Vagina (tissue), 2 donors: Measurements from ENCODE around the gene PDZK1IP1.

Experiments used
- POLR2A ChIP-seq, 2 donors: fragments of 450-650 bp; IDR thresholded peaks; one replicate each; pipeline ENCODE4 v1.6.1; 2017; ENCODE audit warnings: antibody characterized with exemption in 2 of 2, mild to moderate bottlenecking in 2 of 2, moderate library complexity in 2 of 2
- POLR2AphosphoS5 ChIP-seq, 2 donors: sonication (generic); formaldehyde crosslinking; IDR thresholded peaks; one replicate each; pipeline ENCODE4 v1.9.0; 2017; ENCODE audit warnings: antibody characterized with exemption in 2 of 2, mild to moderate bottlenecking in 2 of 2, low read depth in 1 of 2; ENCODE audit not compliant: insufficient read depth in 1 of 2
- TF ChIP-seq, protein P1 (sequence below), 3 experiments: fragments of 450-650 bp in 2 of 3; fragments of 200-600 bp in 1 of 3; sonication (generic) in 1 of 3; IDR thresholded peaks; one replicate each; pipeline ENCODE4 v1.5.1; 2017 to 2019; ENCODE audit warnings: antibody characterized with exemption in 3 of 3, mild to moderate bottlenecking in 2 of 3, moderate library complexity in 2 of 3

DNA sequence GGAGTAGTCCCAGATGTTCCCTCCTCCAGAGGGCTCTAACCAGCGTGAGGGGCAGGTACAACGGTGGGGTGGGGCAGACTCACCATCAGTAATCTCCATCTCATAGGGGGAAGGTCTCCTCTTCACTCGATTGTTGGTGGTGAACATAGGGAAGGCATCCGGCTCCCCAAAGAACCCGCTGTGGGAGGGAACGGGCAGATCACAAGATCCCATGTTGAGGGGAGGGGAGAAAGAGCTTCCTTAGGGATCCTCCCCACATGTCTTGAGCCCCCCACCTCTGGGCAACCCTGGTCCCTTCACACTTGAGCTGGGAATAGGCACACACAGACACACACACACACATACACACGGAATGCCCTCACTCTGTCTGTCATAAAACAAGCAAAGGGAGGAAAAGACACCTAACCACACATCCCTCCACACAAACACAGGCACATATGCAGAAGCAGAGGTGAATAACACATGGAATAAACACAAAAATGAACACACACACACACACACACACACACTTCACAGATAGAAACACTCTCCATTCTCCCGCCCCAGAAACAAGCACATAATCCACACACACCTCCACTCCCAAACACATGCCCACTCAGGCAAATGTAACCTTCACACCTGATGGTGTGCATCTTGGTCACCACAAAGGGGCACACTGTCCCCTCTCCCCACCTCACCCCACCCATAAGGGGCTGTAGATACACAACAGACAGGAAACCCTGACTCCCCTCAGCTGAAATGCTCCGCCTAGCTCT lies 34.3 kb upstream of the PDZK1IP1 start:
- TF ChIP-seq POLR2A (IDR thresholded peaks at IDR 0.05) (no peak), POLR2AphosphoS5 (IDR thresholded peaks at IDR 0.05; ENCODE audit: insufficient read depth in 1 of 2, low read depth in 1 of 2) (no peak)
- TF ChIP-seq, protein P1, sequence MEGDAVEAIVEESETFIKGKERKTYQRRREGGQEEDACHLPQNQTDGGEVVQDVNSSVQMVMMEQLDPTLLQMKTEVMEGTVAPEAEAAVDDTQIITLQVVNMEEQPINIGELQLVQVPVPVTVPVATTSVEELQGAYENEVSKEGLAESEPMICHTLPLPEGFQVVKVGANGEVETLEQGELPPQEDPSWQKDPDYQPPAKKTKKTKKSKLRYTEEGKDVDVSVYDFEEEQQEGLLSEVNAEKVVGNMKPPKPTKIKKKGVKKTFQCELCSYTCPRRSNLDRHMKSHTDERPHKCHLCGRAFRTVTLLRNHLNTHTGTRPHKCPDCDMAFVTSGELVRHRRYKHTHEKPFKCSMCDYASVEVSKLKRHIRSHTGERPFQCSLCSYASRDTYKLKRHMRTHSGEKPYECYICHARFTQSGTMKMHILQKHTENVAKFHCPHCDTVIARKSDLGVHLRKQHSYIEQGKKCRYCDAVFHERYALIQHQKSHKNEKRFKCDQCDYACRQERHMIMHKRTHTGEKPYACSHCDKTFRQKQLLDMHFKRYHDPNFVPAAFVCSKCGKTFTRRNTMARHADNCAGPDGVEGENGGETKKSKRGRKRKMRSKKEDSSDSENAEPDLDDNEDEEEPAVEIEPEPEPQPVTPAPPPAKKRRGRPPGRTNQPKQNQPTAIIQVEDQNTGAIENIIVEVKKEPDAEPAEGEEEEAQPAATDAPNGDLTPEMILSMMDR (IDR thresholded peaks at IDR 0.05), result no peak
